Naive thymus-derived CD8-positive, alpha-beta T cell (primary cell): Measurements from ENCODE around the gene FREY1. TPM values are rescaled to one million over a fixed set of nuclear protein-coding genes. Genes with fewer than 3 reads are reported as not detected.

Experiments
- polyA plus RNA-seq, 3 donors: library from polyadenylated mRNA; unstranded; fragments of 300-500 nt; fragmentation: Illumina TruSeq; gene quantifications; one replicate each; pipeline ENCODE4 v1.2.3, GENCODE V29; 2021
- total RNA-seq, 8 experiments: library from RNA in 2 of 8; stranded (reverse) in 2 of 8; gene quantifications; one replicate each; pipeline ENCODE4 v1.2.3 and lab custom pipeline; 2021 to 2026

The FREY1 gene
- total and polyA plus RNA-seq, 5 experiments from 2014 or later, result 3.1 to 3.4 TPM; not detected in 3

Other genes with a start within 250 kb of the FREY1 start
- gene CHST1, start 241.6 kb downstream of the FREY1 start, total RNA-seq, result not detected
- gene CHST1, start 241.6 kb downstream of the FREY1 start, polyA plus RNA-seq, result not detected
- gene SLC35C1, start 102.1 kb downstream of the FREY1 start, total RNA-seq, result 10 to 100 TPM; 11.8 to 12.3 TPM
- gene SLC35C1, start 102.1 kb downstream of the FREY1 start, polyA plus RNA-seq, result 10 to 100 TPM in 1 of 3 donors, 1 to 10 TPM in 2; 5.6 to 10.0 (median 8.4) TPM
- gene CRY2, start 59.8 kb downstream of the FREY1 start, total RNA-seq, result 10 to 100 TPM; 59.5 to 64.5 TPM
- gene CRY2, start 59.8 kb downstream of the FREY1 start, polyA plus RNA-seq, result 10 to 100 TPM; 24.3 to 33.4 (median 30.3) TPM
- 1 to 10 TPM; 1.6 to 2.1 TPM for gene MAPK8IP1, start 21.6 kb downstream of the FREY1 start, total RNA-seq
- not detected for gene MAPK8IP1, start 21.6 kb downstream of the FREY1 start, polyA plus RNA-seq
- gene PEX16, start 10.6 kb upstream of the FREY1 start, total RNA-seq, result 10 to 100 TPM; 66.8 to 74.1 TPM
- gene PEX16, start 10.6 kb upstream of the FREY1 start, polyA plus RNA-seq, result 10 to 100 TPM; 46.1 to 54.1 (median 53.2) TPM
- 1 to 10 TPM; 4.1 to 5.6 TPM for gene LARGE2, start 15.4 kb upstream of the FREY1 start, total RNA-seq
- gene LARGE2, start 15.4 kb upstream of the FREY1 start, polyA plus RNA-seq, result 1 to 10 TPM in 2 of 3 donors, under 1 TPM in 1; 0.71 to 2.0 (median 1.7) TPM
- gene PHF21A, start 214.2 kb upstream of the FREY1 start, total RNA-seq, result 10 to 100 TPM; 55.7 to 60.7 TPM
- 1 to 10 TPM; 4.9 to 9.2 (median 6.6) TPM for gene PHF21A, start 214.2 kb upstream of the FREY1 start, polyA plus RNA-seq